ENCODE measurements around the gene KIF21B. TPM values are rescaled to one million over a fixed set of nuclear protein-coding genes. Genes with fewer than 3 reads are reported as not detected.

KIF21B gene
- total and polyA plus RNA-seq, 9 of the 15 experiments (the other 6 are each of a cell fraction or from before 2014, with no cell fraction given), result 0.46 to 13.4 (median 5.9) TPM

- Histone ChIP-seq H3K9me3 (replicated peaks; ENCODE audit: control insufficient read depth, insufficient read depth, low read depth, low read length) (no peaks in the 10 kb centered on the region), H3K4me3 (no peak overlapping the region), H3K27me3 (ENCODE audit: control insufficient read depth in 2 of 2, insufficient read depth in 2 of 2, low read length in 2 of 2) (peaks cover 44 to 72% of the 10 kb centered on the region in 2 experiments; a peak in 4 of 5 replicates), H3K36me3 (ENCODE audit: control insufficient read depth, insufficient read depth, low read length) (no peaks in the 10 kb centered on the region), H3K79me2 (ENCODE audit: control insufficient read depth, insufficient read depth, low read length) (no peaks in the 10 kb centered on the region), H3K4me2 (ENCODE audit: insufficient read depth, low read length) (no peak overlapping the region), H3K27ac (ENCODE audit: extremely low read depth, low read depth, low read length) (no peak overlapping the region), H3K9me1 (ENCODE audit: control insufficient read depth, insufficient read depth, low read length) (no peaks in the 10 kb centered on the region), H2AFZ (ENCODE audit: low read depth, low read length) (no peak overlapping the region), H4K20me1 (replicated peaks; ENCODE audit: control insufficient read depth, insufficient read depth, low read length) (peaks cover 3% of the 10 kb centered on the region; the same call in 1 of the 2 replicates), H3K9ac (ENCODE audit: insufficient read depth in 1 of 2, low read depth in 2 of 2, low read length in 2 of 2) (no peak overlapping the region), H3K4me1 (replicated peaks in 1 of 2; ENCODE audit: control insufficient read depth in 2 of 2, insufficient read depth in 2 of 2, low read length in 2 of 2) (peaks cover 0 to 3% of the 10 kb centered on the region in 2 experiments; a peak in 1 of 5 replicates)
- 0% methylated on average over 5 of the region's 5 CpGs for WGBS (ENCODE audit: insufficient coverage, low coverage, missing lambda C conversion rate)
- intact Hi-C loops (cut with micrococcal nuclease), result no loop called here
- FAIRE-seq (no peak), DNase-seq (ENCODE audit: extremely low read depth in 1 of 4, low spot score in 3 of 4) (no peak), ATAC-seq (no peak)
- POLR2A ChIA-PET, result no interaction called here
- CTCF ChIA-PET (ENCODE audit: low intra/inter-chr PET ratio), result no interaction called here
- BruUV-seq (replicated peaks), result no TSS peak
- in situ Hi-C loops (cut with MboI), result no loop called here
- TF ChIP-seq GMEB1 (CRISPR knock-in tag; IDR thresholded peaks at IDR 0.05) (no peak), PRPF4 (IDR thresholded peaks at IDR 0.05; ENCODE audit: insufficient read depth, low read depth, low read length, poor library complexity, severe bottlenecking) (no peak), JUNB (CRISPR knock-in tag; conservative IDR thresholded peaks at IDR 0.05) (no peak), ZNF583 (CRISPR knock-in tag; IDR thresholded peaks at IDR 0.05) (no peak), E2F8 (IDR thresholded peaks at IDR 0.05; ENCODE audit: low read depth, partially characterized antibody) (no peak)
- TF ChIP-seq, protein P1, sequence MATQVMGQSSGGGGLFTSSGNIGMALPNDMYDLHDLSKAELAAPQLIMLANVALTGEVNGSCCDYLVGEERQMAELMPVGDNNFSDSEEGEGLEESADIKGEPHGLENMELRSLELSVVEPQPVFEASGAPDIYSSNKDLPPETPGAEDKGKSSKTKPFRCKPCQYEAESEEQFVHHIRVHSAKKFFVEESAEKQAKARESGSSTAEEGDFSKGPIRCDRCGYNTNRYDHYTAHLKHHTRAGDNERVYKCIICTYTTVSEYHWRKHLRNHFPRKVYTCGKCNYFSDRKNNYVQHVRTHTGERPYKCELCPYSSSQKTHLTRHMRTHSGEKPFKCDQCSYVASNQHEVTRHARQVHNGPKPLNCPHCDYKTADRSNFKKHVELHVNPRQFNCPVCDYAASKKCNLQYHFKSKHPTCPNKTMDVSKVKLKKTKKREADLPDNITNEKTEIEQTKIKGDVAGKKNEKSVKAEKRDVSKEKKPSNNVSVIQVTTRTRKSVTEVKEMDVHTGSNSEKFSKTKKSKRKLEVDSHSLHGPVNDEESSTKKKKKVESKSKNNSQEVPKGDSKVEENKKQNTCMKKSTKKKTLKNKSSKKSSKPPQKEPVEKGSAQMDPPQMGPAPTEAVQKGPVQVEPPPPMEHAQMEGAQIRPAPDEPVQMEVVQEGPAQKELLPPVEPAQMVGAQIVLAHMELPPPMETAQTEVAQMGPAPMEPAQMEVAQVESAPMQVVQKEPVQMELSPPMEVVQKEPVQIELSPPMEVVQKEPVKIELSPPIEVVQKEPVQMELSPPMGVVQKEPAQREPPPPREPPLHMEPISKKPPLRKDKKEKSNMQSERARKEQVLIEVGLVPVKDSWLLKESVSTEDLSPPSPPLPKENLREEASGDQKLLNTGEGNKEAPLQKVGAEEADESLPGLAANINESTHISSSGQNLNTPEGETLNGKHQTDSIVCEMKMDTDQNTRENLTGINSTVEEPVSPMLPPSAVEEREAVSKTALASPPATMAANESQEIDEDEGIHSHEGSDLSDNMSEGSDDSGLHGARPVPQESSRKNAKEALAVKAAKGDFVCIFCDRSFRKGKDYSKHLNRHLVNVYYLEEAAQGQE (IDR thresholded peaks at IDR 0.05; ENCODE audit: borderline replicate concordance), result no peak
- TF ChIP-seq, protein P1 (CRISPR knock-in tag; IDR thresholded peaks at IDR 0.05; ENCODE audit: low read depth), result no peak
Observed at GRCh38 chr1:201050515-201051277, 27.2 kb upstream of the KIF21B start.
